Kidney (tissue), 14 donors: ENCODE data around the gene HDAC2. TPM values are rescaled to one million over a fixed set of nuclear protein-coding genes. Genes with fewer than 3 reads are reported as not detected.

ENCODE experiments used
- DNase-seq, 5 donors: peaks; one replicate each; pipeline ENCODE4 v3.0.0-alpha.2; 2013 to 2020
- FAIRE-seq: peaks from 2 replicates; lab custom pipeline; 2012; peaks lifted over from hg19 to GRCh38; lab: Jason Lieb, UNC
- H3K27ac ChIP-seq, 2 donors: one replicate each; pipeline ENCODE4 v1.7.0; 2013; ENCODE audit warnings: low read depth in 2 of 2, low read length in 2 of 2, inconsistent platforms in 1 of 2
- H3K27me3 ChIP-seq: one replicate; pipeline ENCODE4 v1.7.1; 2013; ENCODE audit warnings: low read length, inconsistent platforms; ENCODE audit not compliant: control insufficient read depth, insufficient read depth
- H3K36me3 ChIP-seq, 3 donors: one replicate each; pipeline versions ENCODE4 v1.7.0 to v1.7.1; 2013; ENCODE audit warnings: low read length in 3 of 3, control low read depth in 1 of 3, inconsistent platforms in 1 of 3; ENCODE audit not compliant: insufficient read depth in 3 of 3, control insufficient read depth in 2 of 3
- H3K4me1 ChIP-seq, 3 donors: one replicate each; pipeline versions ENCODE4 v1.7.0 to v1.7.1; 2013; ENCODE audit warnings: low read length in 3 of 3, inconsistent platforms in 1 of 3, low read depth in 1 of 3; ENCODE audit not compliant: control insufficient read depth in 2 of 3, insufficient read depth in 2 of 3
- H3K4me3 ChIP-seq, 3 donors: one replicate each; pipeline versions ENCODE4 v1.7.0 to v1.8.1; 2013; ENCODE audit warnings: low read length in 3 of 3, control low read depth in 1 of 3, inconsistent platforms in 1 of 3
- H3K9ac ChIP-seq, 3 donors: one replicate each; pipeline versions ENCODE4 v1.7.0 to v1.7.1; 2013; ENCODE audit warnings: low read length in 3 of 3, control low read depth in 1 of 3, inconsistent platforms in 1 of 3
- H3K9me3 ChIP-seq, 3 donors: one replicate each; pipeline versions ENCODE4 v1.7.0 to v1.7.1; 2013; ENCODE audit warnings: low read length in 3 of 3, control low read depth in 1 of 3, inconsistent platforms in 1 of 3; ENCODE audit not compliant: control insufficient read depth in 2 of 3, insufficient read depth in 1 of 3
- CTCF ChIP-seq: IDR thresholded peaks from 3 replicates; pipeline ENCODE4 v1.5.1; 2012; ENCODE audit warnings: mild to moderate bottlenecking, moderate library complexity, borderline replicate concordance; ENCODE audit not compliant: insufficient read depth; ENCODE audit errors: extremely low read depth
- intact Hi-C: fragments of 100-400 bp; cut with DNase I; formaldehyde crosslinking; loops from one replicate; pipeline ENCODE4 v1.11.1; 2022
- polyA plus RNA-seq: library from polyadenylated mRNA; stranded (reverse); fragments of 350-450 nt; fragmentation: Illumina TruSeq; extraction: RNeasy Lipid Tissue Mini Kit (QIAGEN cat#74804); gene quantifications from one replicate; pipeline ENCODE4 v1.2.3, GENCODE V29; 2014; ENCODE audit warnings: low read depth, low replicate concordance; ENCODE audit not compliant: insufficient read depth
- total RNA-seq: library from RNA; stranded (reverse); fragmentation: NEBNext Ultra II Directional; extraction: Animal tissue kit (Norgen Biotek cat#: 25700); gene quantifications from one replicate; pipeline ENCODE4 v1.2.1, GENCODE V29; 2021
- donor health status: control.
- donor health status: control.
- donor health status: control.
- donor health status: control.
- donor health status: control.
- donor health status: DM: yes; HTN: yes; CAD: no.
- donor health status: Normal renal cell carcinoma (clear cell type).

The HDAC2 gene
- total and polyA plus RNA-seq, 2 donors from 2014 or later = 51.9 to 59.1 TPM

DNA sequence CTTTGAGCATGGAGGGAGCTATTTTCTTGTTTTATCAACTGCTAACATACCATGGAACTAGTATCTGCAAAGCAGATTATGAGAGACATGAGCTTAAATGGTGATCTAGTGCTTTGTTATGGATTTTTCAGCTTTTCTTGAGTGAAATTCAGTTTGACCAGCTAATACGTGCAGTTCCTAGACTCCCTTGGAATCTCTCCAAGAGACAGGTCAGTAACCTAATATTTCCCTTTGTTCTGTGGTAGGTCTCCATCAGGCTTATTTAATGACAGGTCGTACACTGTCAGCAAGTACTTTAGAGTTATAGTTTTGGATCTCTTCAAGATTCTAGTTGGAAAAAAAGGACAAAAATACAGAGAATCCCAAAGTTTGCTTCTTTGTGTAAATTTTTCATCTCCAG is 43.9 kb downstream of the HDAC2 start:
- no peaks in the 10 kb centered on the region for H3K27me3 ChIP-seq
- intact Hi-C loops = no loop called here
- DNase-seq = no peak

GRCh38 chr6:113925378-113925777 is 45.6 kb downstream of the HDAC2 start:
- FAIRE-seq = no peak
- Histone ChIP-seq H3K4me1 (no peaks in the 10 kb centered on the region), H3K9ac (no peak overlapping the region), H3K27ac (no peak overlapping the region), H3K36me3 (no peaks in the 10 kb centered on the region), H3K4me3 (no peak overlapping the region), H3K9me3 (no peaks in the 10 kb centered on the region), H3K27me3 (no peaks in the 10 kb centered on the region)
- TF ChIP-seq CTCF = no peak
- intact Hi-C loops = no loop called here
- DNase-seq = no peak

More for the DNA sequence above, 43.9 kb downstream of the HDAC2 start:
- no peaks in the 10 kb centered on the region for H3K9me3 ChIP-seq
- TF ChIP-seq CTCF = no peak
- no peak overlapping the region for H3K9ac ChIP-seq
- no peaks in the 10 kb centered on the region for H3K36me3 ChIP-seq
- H3K4me1 ChIP-seq = no peaks in the 10 kb centered on the region
- H3K4me3 ChIP-seq = no peak overlapping the region
- H3K27ac ChIP-seq = no peak overlapping the region
- no peak for FAIRE-seq

DNA sequence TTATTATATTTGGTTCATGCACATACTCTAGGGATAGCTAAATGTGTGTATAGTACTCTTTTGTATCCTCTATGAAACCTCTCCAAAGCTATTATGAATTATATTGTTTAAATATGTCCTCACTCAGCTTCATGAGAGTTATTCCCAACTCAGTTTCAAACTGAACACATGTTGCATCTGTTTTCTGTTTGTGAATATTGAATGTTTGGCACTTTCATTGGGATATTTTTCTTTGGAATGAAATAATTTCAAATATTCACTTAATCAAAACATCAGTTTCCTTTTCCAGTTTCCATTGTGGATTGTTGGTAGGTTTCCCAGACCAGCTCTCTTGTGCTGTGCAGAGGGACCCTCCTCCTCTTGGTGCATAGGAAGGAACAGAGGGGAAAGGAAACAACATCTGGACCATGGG is 46.6 kb downstream of the HDAC2 start:
- Histone ChIP-seq H3K27ac (no peak overlapping the region), H3K4me1 (no peaks in the 10 kb centered on the region), H3K9ac (no peak overlapping the region), H3K4me3 (no peak overlapping the region), H3K36me3 (no peaks in the 10 kb centered on the region), H3K9me3 (no peaks in the 10 kb centered on the region), H3K27me3 (no peaks in the 10 kb centered on the region)
- TF ChIP-seq CTCF = no peak
- no peak for FAIRE-seq
- intact Hi-C loops = no loop called here
- peak in 1 of 5 donors; percentile 16 for DNase-seq

- TF ChIP-seq CTCF = no peak
- Histone ChIP-seq H3K9ac (no peak overlapping the region), H3K27ac (no peak overlapping the region), H3K4me1 (no peaks in the 10 kb centered on the region), H3K9me3 (no peaks in the 10 kb centered on the region), H3K36me3 (no peaks in the 10 kb centered on the region), H3K4me3 (no peak overlapping the region), H3K27me3 (no peaks in the 10 kb centered on the region)
- intact Hi-C loops = no loop called here
- no peak for DNase-seq
- FAIRE-seq = no peak
These were observed 47.4 kb downstream of the HDAC2 start for GRCh38 chr6:113923526-113923925.
